Measurements from ENCODE around the gene ATP2A1. TPM values are rescaled to one million over a fixed set of nuclear protein-coding genes. Genes with fewer than 3 reads are reported as not detected.

ATP2A1 gene
- total and polyA plus RNA-seq, 12 donors: 0.05 to 1.2 (median 0.88) TPM; not detected in 1

DNA sequence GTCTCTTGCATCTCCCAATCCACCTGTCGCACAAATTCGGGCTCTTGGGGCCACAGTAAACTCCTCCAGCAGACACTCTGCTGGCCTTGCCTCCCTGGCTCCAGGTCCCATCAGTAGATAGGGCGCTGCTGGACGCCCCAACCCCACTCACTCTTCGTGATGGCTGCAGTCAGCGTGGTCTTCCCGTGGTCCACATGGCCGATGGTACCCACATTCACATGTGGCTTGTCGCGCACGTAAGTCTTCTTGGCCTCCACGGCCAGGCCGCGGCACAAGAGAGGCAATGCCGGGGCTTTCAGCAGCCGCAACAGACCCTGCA, 32.6 kb upstream of the ATP2A1 start:
- H3K27me3 ChIP-seq: no peaks in the 10 kb centered on the region
- TF ChIP-seq, protein P1, sequence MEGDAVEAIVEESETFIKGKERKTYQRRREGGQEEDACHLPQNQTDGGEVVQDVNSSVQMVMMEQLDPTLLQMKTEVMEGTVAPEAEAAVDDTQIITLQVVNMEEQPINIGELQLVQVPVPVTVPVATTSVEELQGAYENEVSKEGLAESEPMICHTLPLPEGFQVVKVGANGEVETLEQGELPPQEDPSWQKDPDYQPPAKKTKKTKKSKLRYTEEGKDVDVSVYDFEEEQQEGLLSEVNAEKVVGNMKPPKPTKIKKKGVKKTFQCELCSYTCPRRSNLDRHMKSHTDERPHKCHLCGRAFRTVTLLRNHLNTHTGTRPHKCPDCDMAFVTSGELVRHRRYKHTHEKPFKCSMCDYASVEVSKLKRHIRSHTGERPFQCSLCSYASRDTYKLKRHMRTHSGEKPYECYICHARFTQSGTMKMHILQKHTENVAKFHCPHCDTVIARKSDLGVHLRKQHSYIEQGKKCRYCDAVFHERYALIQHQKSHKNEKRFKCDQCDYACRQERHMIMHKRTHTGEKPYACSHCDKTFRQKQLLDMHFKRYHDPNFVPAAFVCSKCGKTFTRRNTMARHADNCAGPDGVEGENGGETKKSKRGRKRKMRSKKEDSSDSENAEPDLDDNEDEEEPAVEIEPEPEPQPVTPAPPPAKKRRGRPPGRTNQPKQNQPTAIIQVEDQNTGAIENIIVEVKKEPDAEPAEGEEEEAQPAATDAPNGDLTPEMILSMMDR (IDR thresholded peaks at IDR 0.05): no peak
- no peak for TF ChIP-seq POLR2A (IDR thresholded peaks at IDR 0.05)
- WGBS, 4 donors: 0 to 1% (median 1%) methylated on average over 9 to 16 of the region's 16 CpGs; no CpG with 5 or more reads in 1 of the 4 donors
- peak overlapping the region; percentile 43 to 96 (median 95) for H3K4me3 ChIP-seq
- peak overlapping the region; percentile 52 to 91 (median 86) for H3K27ac ChIP-seq
- DNase-seq: no peak
- H3K36me3 ChIP-seq (replicated peaks in 1 of 2): peaks cover 0 to 40% of the 10 kb centered on the region in 2 donors
- intact Hi-C loops (cut with DNase I): loop anchor here in 1 of 2 donors (2.0 kb wide), 1 partner anchor 23 kb away; the partner anchor contains the start of gene ATXN2L
- peaks cover 15 to 20% of the 10 kb centered on the region in 2 donors for H3K4me1 ChIP-seq (replicated peaks in 1 of 2)
- H3K9me3 ChIP-seq (replicated peaks in 1 of 3): no peaks in the 10 kb centered on the region

DNA sequence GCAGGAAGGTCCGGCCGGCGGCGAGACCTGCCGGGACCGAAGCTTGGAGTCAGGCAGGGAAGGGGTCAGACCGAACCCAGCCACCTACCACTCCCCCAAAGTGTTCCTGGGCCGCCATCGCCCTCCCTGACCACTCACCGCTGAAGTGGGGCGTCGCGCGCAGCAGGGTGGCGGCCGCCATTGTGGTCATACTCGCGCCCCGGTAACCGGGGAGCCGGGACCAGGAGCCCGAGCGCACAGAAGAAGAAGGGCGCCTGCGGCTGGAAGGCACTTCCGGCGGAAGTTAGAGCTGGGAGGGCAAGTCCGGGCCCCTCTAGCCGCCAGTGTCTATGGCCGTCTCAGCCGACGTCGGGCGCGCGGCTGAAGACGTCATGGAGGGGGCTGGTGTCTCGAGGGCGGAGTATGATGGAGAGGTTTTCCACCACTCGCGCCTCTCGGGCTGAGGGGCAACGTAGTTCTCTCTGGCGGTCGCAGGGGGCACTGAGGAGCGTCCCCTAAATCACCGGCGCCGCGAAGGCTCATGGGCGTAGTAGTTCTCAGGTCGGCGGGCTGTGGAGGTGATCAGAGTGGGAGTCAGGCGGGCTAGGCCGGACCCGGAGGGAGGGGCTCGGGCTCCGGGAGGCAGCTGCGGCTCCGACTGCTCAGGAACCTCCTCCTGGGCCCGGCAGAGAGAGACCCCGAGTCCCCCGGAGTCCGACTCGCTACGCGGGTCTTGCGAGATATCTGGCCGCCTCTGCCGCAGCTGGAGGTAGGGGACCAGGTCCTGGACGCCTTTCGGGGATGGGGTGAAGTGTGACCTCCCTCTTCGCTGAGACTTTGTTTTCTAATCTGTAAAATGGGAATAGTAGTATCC, 32.0 kb upstream of the ATP2A1 start, which contains the start of gene TUFM:
Gene TUFM, minus strand, starts transcription at position 269 of the 853 bp plus-strand sequence. Its CDS starts 79 bp downstream, at position 190.
- peak within 1 kb of the TSS; percentile 52 to 91 (median 86) for H3K27ac ChIP-seq
- WGBS, 4 donors: 0% methylated on average over 6 to 73 of the region's 73 CpGs
- intact Hi-C loops (cut with DNase I): loop anchor here in 1 of 2 donors (2.0 kb wide), 1 partner anchor 24 kb away; the partner anchor contains the start of gene ATXN2L
- DNase-seq: peak; percentile 97 to 99 (median 98)
- H3K27me3 ChIP-seq: no peaks in the 10 kb centered on the region
- peaks cover 0 to 37% of the 10 kb centered on the region in 2 donors for H3K36me3 ChIP-seq (replicated peaks in 1 of 2)
- H3K4me3 ChIP-seq: peak within 1 kb of the TSS; percentile 43 to 96 (median 95)
- peaks cover 15 to 20% of the 10 kb centered on the region in 2 donors for H3K4me1 ChIP-seq (replicated peaks in 1 of 2)
- TF ChIP-seq, protein P1 (IDR thresholded peaks at IDR 0.05): peak; percentile 39 to 73 (median 61)
- peak; percentile 42 to 62 for TF ChIP-seq POLR2A (IDR thresholded peaks at IDR 0.05)
- H3K9me3 ChIP-seq (replicated peaks in 1 of 3): no peaks in the 10 kb centered on the region

DNA sequence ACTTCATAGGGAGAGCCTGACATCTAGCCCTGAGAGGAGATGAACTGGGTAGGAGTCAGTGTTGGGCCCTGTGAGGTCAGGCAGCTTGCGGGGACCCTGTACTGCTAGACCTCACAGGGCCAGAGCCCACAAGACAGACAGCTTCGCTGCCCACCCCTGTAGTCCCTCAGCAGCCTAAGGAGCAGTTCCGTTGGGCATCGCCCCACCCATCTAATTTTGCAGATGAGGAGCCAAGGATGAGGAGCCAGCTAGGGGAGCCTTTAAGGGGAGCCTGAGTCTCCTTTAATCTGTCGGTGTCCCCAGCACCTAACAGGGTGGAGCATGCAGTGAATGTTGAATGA, 31.4 kb upstream of the ATP2A1 start:
- no peak for TF ChIP-seq POLR2A (IDR thresholded peaks at IDR 0.05)
- TF ChIP-seq, protein P1 (IDR thresholded peaks at IDR 0.05): no peak
- Histone ChIP-seq H3K27me3 (no peaks in the 10 kb centered on the region), H3K27ac (peak overlapping the region; percentile 40 to 91 (median 86)), H3K36me3 (replicated peaks in 1 of 2) (peaks cover 0 to 31% of the 10 kb centered on the region in 2 donors), H3K4me3 (peak overlapping the region; percentile 19 to 96 (median 87)), H3K4me1 (replicated peaks in 1 of 2) (peaks cover 15 to 20% of the 10 kb centered on the region in 2 donors), H3K9me3 (replicated peaks in 1 of 3) (no peaks in the 10 kb centered on the region)
- 17 to 23% (median 19%) methylated on average over 2 to 5 of the region's 5 CpGs; no CpG with 5 or more reads in 1 of the 4 donors for WGBS, 4 donors
- DNase-seq: peak in 1 of 7 donors; percentile 11
- intact Hi-C loops (cut with DNase I): loop anchor here in 1 of 2 donors (2.0 kb wide), 1 partner anchor 24 kb away; the partner anchor contains the start of gene ATXN2L

DNA sequence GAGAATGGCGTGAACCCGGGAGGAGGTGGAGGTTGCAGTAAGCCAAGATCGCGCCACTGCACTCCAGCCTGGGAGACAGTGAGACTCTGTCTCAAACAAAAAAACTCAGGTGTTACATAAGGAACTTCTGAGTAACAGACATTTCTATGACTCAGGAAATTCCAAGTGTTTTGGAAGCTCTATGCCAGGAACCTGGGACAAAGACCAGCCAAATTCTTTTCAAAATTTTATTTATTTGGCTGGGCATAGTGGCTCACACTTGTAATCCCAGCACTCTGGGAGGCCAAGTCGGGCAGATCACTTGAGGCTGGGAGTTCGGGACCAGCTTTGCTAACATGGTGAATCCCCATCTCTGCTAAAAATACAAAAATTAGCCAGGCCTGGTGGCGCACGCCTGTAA, 19.9 kb upstream of the ATP2A1 start:
- H3K27me3 ChIP-seq: no peaks in the 10 kb centered on the region
- H3K4me3 ChIP-seq: no peak overlapping the region
- H3K27ac ChIP-seq: peak overlapping the region in 4 of 5 donors; percentile 35 to 80 (median 48)
- DNase-seq: peak in 1 of 7 donors; percentile 18
- no peaks in the 10 kb centered on the region for H3K36me3 ChIP-seq (replicated peaks in 1 of 2)
- TF ChIP-seq POLR2A (IDR thresholded peaks at IDR 0.05): peak in 1 of 2 donors; percentile 29
- TF ChIP-seq, protein P1 (IDR thresholded peaks at IDR 0.05): no peak
- 60 to 82% (median 70%) methylated on average over 8 of the region's 8 CpGs for WGBS, 4 donors
- no peaks in the 10 kb centered on the region for H3K9me3 ChIP-seq (replicated peaks in 1 of 3)
- peaks cover 7% of the 10 kb centered on the region in 2 donors for H3K4me1 ChIP-seq (replicated peaks in 1 of 2)
- intact Hi-C loops (cut with DNase I): no loop called here

Data from adrenal gland (tissue), 12 donors.